Stimulated activated naive B cell treated with anti-CD40 and anti-IgM and Interleukin-4, amounts not matched to agents 10 μg/mL and 1 μg/mL and 100 μg/mL, for 72 hours (primary cell): ENCODE data around the gene TMEM138.

Experiments
- ATAC-seq, 2 donors: fragments of 150-1000 bp; cut with Tn5 transposase; replicated peaks; 2 replicates each; pipeline ENCODE4 v1.10.0; 2021; ENCODE audit warnings: moderate library complexity in 1 of 2
- DNase-seq: peaks from one replicate; pipeline ENCODE4 v3.0.0; 2021
- H3K27ac Mint-ChIP-seq: one replicate; pipeline ENCODE4 v1.8.0; 2022; ENCODE audit warnings: mild to moderate bottlenecking, mixed read lengths
- H3K27me3 Mint-ChIP-seq, 2 donors: one replicate each; pipeline ENCODE4 v1.8.0; 2022; ENCODE audit warnings: mixed read lengths in 2 of 2
- H3K36me3 Mint-ChIP-seq, 2 donors: one replicate each; pipeline ENCODE4 v1.8.0; 2022; ENCODE audit warnings: mixed read lengths in 2 of 2, mild to moderate bottlenecking in 1 of 2
- H3K4me1 Mint-ChIP-seq, 2 donors: one replicate each; pipeline ENCODE4 v1.8.0; 2022; ENCODE audit warnings: mixed read lengths in 2 of 2, mild to moderate bottlenecking in 1 of 2
- H3K4me3 Mint-ChIP-seq, 2 donors: one replicate each; pipeline ENCODE4 v1.8.0; 2022; ENCODE audit warnings: mild to moderate bottlenecking in 2 of 2, mixed read lengths in 2 of 2, moderate library complexity in 1 of 2
- H3K9me3 Mint-ChIP-seq, 2 donors: one replicate each; pipeline ENCODE4 v1.8.0; 2022; ENCODE audit warnings: mixed read lengths in 2 of 2, mild to moderate bottlenecking in 1 of 2

Gene TMEM138

GRCh38 chr11:61336171-61336935, 25.8 kb upstream of the TMEM138 start:
- Mint-ChIP-seq H3K27ac (peak overlapping the region; percentile 59), H3K36me3 (peaks cover 28 to 38% of the 10 kb centered on the region in 2 donors), H3K9me3 (no peaks in the 10 kb centered on the region), H3K4me1 (peaks cover 45 to 70% of the 10 kb centered on the region in 2 donors), H3K4me3 (no peak overlapping the region), H3K27me3 (no peaks in the 10 kb centered on the region)
- peak; percentile 77 for DNase-seq
- peak; percentile 72 to 75 for ATAC-seq

GRCh38 chr11:61337706-61338470, 24.3 kb upstream of the TMEM138 start:
- H3K9me3 Mint-ChIP-seq, result no peaks in the 10 kb centered on the region
- H3K27me3 Mint-ChIP-seq, result no peaks in the 10 kb centered on the region
- DNase-seq, result no peak
- no peak overlapping the region for H3K27ac Mint-ChIP-seq
- no peak overlapping the region for H3K4me3 Mint-ChIP-seq
- H3K4me1 Mint-ChIP-seq, result peaks cover 39 to 66% of the 10 kb centered on the region in 2 donors
- ATAC-seq, result no peak
- peaks cover 34% of the 10 kb centered on the region in 2 donors for H3K36me3 Mint-ChIP-seq

GRCh38 chr11:61338783-61339489, 23.2 kb upstream of the TMEM138 start:
- peaks cover 34 to 56% of the 10 kb centered on the region in 2 donors for H3K4me1 Mint-ChIP-seq
- DNase-seq (no peak), ATAC-seq (no peak)
- no peaks in the 10 kb centered on the region for H3K9me3 Mint-ChIP-seq
- H3K27ac Mint-ChIP-seq, result peak overlapping the region; percentile 62
- H3K4me3 Mint-ChIP-seq, result no peak overlapping the region
- no peaks in the 10 kb centered on the region for H3K27me3 Mint-ChIP-seq
- H3K36me3 Mint-ChIP-seq, result peaks cover 33 to 34% of the 10 kb centered on the region in 2 donors

GRCh38 chr11:61339490-61339878, 22.7 kb upstream of the TMEM138 start:
- no peak overlapping the region for H3K27ac Mint-ChIP-seq
- ATAC-seq, result no peak
- H3K4me1 Mint-ChIP-seq, result peaks cover 30 to 51% of the 10 kb centered on the region in 2 donors
- H3K36me3 Mint-ChIP-seq, result peaks cover 34 to 37% of the 10 kb centered on the region in 2 donors
- no peaks in the 10 kb centered on the region for H3K9me3 Mint-ChIP-seq
- H3K27me3 Mint-ChIP-seq, result no peaks in the 10 kb centered on the region
- H3K4me3 Mint-ChIP-seq, result no peak overlapping the region
- no peak for DNase-seq

GRCh38 chr11:61340979-61341378, 21.2 kb upstream of the TMEM138 start:
- no peaks in the 10 kb centered on the region for H3K27me3 Mint-ChIP-seq

GRCh38 chr11:61341706-61342105, 20.5 kb upstream of the TMEM138 start:
- Mint-ChIP-seq H3K4me3 (no peak overlapping the region), H3K4me1 (peaks cover 27 to 45% of the 10 kb centered on the region in 2 donors), H3K9me3 (no peaks in the 10 kb centered on the region), H3K27me3 (no peaks in the 10 kb centered on the region), H3K36me3 (peaks cover 44 to 46% of the 10 kb centered on the region in 2 donors), H3K27ac (peak overlapping the region; percentile 68)
- ATAC-seq (no peak), DNase-seq (no peak)

More at GRCh38 chr11:61340979-61341378, 21.2 kb upstream of the TMEM138 start:
- DNase-seq (no peak), ATAC-seq (no peak)
- H3K36me3 Mint-ChIP-seq, result peaks cover 39% of the 10 kb centered on the region in 2 donors
- no peaks in the 10 kb centered on the region for H3K9me3 Mint-ChIP-seq
- peak overlapping the region; percentile 68 for H3K27ac Mint-ChIP-seq
- H3K4me1 Mint-ChIP-seq, result peaks cover 30 to 45% of the 10 kb centered on the region in 2 donors
- no peak overlapping the region for H3K4me3 Mint-ChIP-seq

GRCh38 chr11:61342207-61342803, 19.9 kb upstream of the TMEM138 start:
- Mint-ChIP-seq H3K4me3 (no peak overlapping the region), H3K27me3 (no peaks in the 10 kb centered on the region), H3K4me1 (peaks cover 24 to 45% of the 10 kb centered on the region in 2 donors), H3K9me3 (no peaks in the 10 kb centered on the region), H3K36me3 (peaks cover 46 to 50% of the 10 kb centered on the region in 2 donors), H3K27ac (no peak overlapping the region)
- ATAC-seq, result no peak
- DNase-seq, result no peak

GRCh38 chr11:61343792-61344745, 18.1 kb upstream of the TMEM138 start:
- no peak for DNase-seq
- Mint-ChIP-seq H3K36me3 (peaks cover 38 to 58% of the 10 kb centered on the region in 2 donors), H3K4me1 (peaks cover 28 to 49% of the 10 kb centered on the region in 2 donors), H3K27ac (peak overlapping the region; percentile 65), H3K27me3 (no peaks in the 10 kb centered on the region), H3K4me3 (no peak overlapping the region), H3K9me3 (no peaks in the 10 kb centered on the region)
- ATAC-seq, result no peak

- H3K4me3 Mint-ChIP-seq, result no peak overlapping the region
- ATAC-seq, result peak in 1 of 2 donors; percentile 21
- peak overlapping the region; percentile 65 for H3K27ac Mint-ChIP-seq
- DNase-seq, result no peak
- H3K9me3 Mint-ChIP-seq, result no peaks in the 10 kb centered on the region
- peaks cover 31 to 59% of the 10 kb centered on the region in 2 donors for H3K4me1 Mint-ChIP-seq
- H3K36me3 Mint-ChIP-seq, result peaks cover 38 to 63% of the 10 kb centered on the region in 2 donors
- H3K27me3 Mint-ChIP-seq, result no peaks in the 10 kb centered on the region
Measured at GRCh38 chr11:61345170-61345610, 17.0 kb upstream of the TMEM138 start.

- Mint-ChIP-seq H3K27me3 (no peaks in the 10 kb centered on the region), H3K4me3 (peak overlapping the region in 1 of 2 donors; percentile 31), H3K36me3 (peaks cover 35 to 61% of the 10 kb centered on the region in 2 donors), H3K27ac (peak overlapping the region; percentile 78), H3K9me3 (no peaks in the 10 kb centered on the region), H3K4me1 (peaks cover 27 to 59% of the 10 kb centered on the region in 2 donors)
- peak; percentile 14 to 22 for ATAC-seq
- no peak for DNase-seq
Measured at GRCh38 chr11:61345954-61346843, 16.0 kb upstream of the TMEM138 start.

- no peaks in the 10 kb centered on the region for H3K9me3 Mint-ChIP-seq
- H3K36me3 Mint-ChIP-seq, result peaks cover 35 to 63% of the 10 kb centered on the region in 2 donors
- peaks cover 23 to 55% of the 10 kb centered on the region in 2 donors for H3K4me1 Mint-ChIP-seq
- no peaks in the 10 kb centered on the region for H3K27me3 Mint-ChIP-seq
- ATAC-seq (no peak), DNase-seq (no peak)
- H3K27ac Mint-ChIP-seq, result peak overlapping the region; percentile 62
- H3K4me3 Mint-ChIP-seq, result no peak overlapping the region
Measured at GRCh38 chr11:61347916-61348461, 14.2 kb upstream of the TMEM138 start.

GRCh38 chr11:61349189-61349751, 12.9 kb upstream of the TMEM138 start:
- Mint-ChIP-seq H3K4me3 (no peak overlapping the region), H3K36me3 (peaks cover 47 to 73% of the 10 kb centered on the region in 2 donors), H3K9me3 (no peaks in the 10 kb centered on the region), H3K27me3 (no peaks in the 10 kb centered on the region), H3K4me1 (peaks cover 35 to 68% of the 10 kb centered on the region in 2 donors), H3K27ac (peak overlapping the region; percentile 81)
- DNase-seq, result no peak
- no peak for ATAC-seq
